Femur (tissue), 1 donor: ENCODE results near the gene KIAA1210.
A peak's percentile ranks its signal among the peaks of the same experiment; 100 is the strongest.

Experiments
- DNase-seq: peaks from one replicate; pipeline ENCODE4 v3.0.0-alpha.2; 2017

Gene KIAA1210

GRCh38 chrX:119090627-119091026, 37.0 kb downstream of the KIAA1210 start:
- DNase-seq = no peak

- no peak for DNase-seq
Measured at GRCh38 chrX:119089619-119090018, 38.0 kb downstream of the KIAA1210 start.

GRCh38 chrX:119087121-119087520, 40.5 kb downstream of the KIAA1210 start:
- no peak for DNase-seq

GRCh38 chrX:119084766-119085165, 42.8 kb downstream of the KIAA1210 start:
- DNase-seq = no peak

- no peak for DNase-seq
Measured at GRCh38 chrX:119082278-119082677, 45.3 kb downstream of the KIAA1210 start.

GRCh38 chrX:119075270-119076025, 52.2 kb downstream of the KIAA1210 start:
- no peak for DNase-seq

GRCh38 chrX:119073911-119074310, 53.7 kb downstream of the KIAA1210 start:
- DNase-seq = no peak

- no peak for DNase-seq
Measured at GRCh38 chrX:119073200-119073905, 54.3 kb downstream of the KIAA1210 start.

GRCh38 chrX:119072744-119073143, 54.9 kb downstream of the KIAA1210 start, which contains the start of gene CT47C1:
Gene CT47C1 (plus strand): TSS chrX:119072993. CDS start chrX:119073226, 233 bp downstream.
- no peak for DNase-seq

- no peak for DNase-seq
Measured at GRCh38 chrX:119071381-119071780, 56.2 kb downstream of the KIAA1210 start.

GRCh38 chrX:119069762-119070161, 57.9 kb downstream of the KIAA1210 start:
- DNase-seq = no peak

GRCh38 chrX:119069128-119069527, 58.5 kb downstream of the KIAA1210 start:
- no peak for DNase-seq

GRCh38 chrX:119067023-119067739, 60.4 kb downstream of the KIAA1210 start:
- DNase-seq = peak; percentile 48

GRCh38 chrX:119063428-119063827, 64.2 kb downstream of the KIAA1210 start:
- no peak for DNase-seq

- no peak for DNase-seq
Measured at GRCh38 chrX:119062750-119063374, 64.8 kb downstream of the KIAA1210 start.

GRCh38 chrX:119055687-119056086, 71.9 kb downstream of the KIAA1210 start:
- DNase-seq = no peak

- DNase-seq = no peak
Measured at GRCh38 chrX:119045884-119046283, 81.7 kb downstream of the KIAA1210 start.

- DNase-seq = no peak
Measured at GRCh38 chrX:119042996-119043395, 84.6 kb downstream of the KIAA1210 start.

- DNase-seq = no peak
Measured at GRCh38 chrX:119042040-119042439, 85.6 kb downstream of the KIAA1210 start.

- DNase-seq = no peak
Measured at GRCh38 chrX:119041175-119041574, 86.4 kb downstream of the KIAA1210 start.

- no peak for DNase-seq
Measured at GRCh38 chrX:119040432-119040831, 87.2 kb downstream of the KIAA1210 start.

GRCh38 chrX:119036107-119037029, 91.2 kb downstream of the KIAA1210 start:
- no peak for DNase-seq
